Vagina (tissue), 2 donors: Measurements from ENCODE around the gene AGO4. TPM values are rescaled to one million over a fixed set of nuclear protein-coding genes. Genes with fewer than 3 reads are reported as not detected.

ENCODE experiments used
- DNase-seq, 2 donors: peaks; one replicate each; pipeline ENCODE4 v3.0.0-alpha.2; 2017; ENCODE audit errors: extremely low spot score in 2 of 2
- H3K27ac ChIP-seq: fragments of 200-600 bp; sonication (generic); one replicate; pipeline ENCODE4 v1.5.1; 2019
- H3K27me3 ChIP-seq: fragments of 200-600 bp; sonication (generic); one replicate; pipeline ENCODE4 v1.5.1; 2019
- H3K36me3 ChIP-seq, 2 donors: fragments of 200-600 bp; sonication (generic); one replicate each; pipeline ENCODE4 v1.5.1; 2017 to 2019
- H3K4me1 ChIP-seq: fragments of 200-600 bp; sonication (generic); one replicate; pipeline ENCODE4 v1.5.1; 2019
- H3K4me3 ChIP-seq, 2 donors: fragments of 200-600 bp; sonication (generic); 1 replicate in 1 of 2; 2 replicates in 1 of 2; pipeline ENCODE4 v1.5.1; 2016 to 2019
- H3K9me3 ChIP-seq: fragments of 200-600 bp; sonication (generic); one replicate; pipeline ENCODE4 v1.5.1; 2019
- CTCF ChIP-seq, 3 experiments: fragments of 450-650 bp in 2 of 3; fragments of 200-600 bp in 1 of 3; sonication (generic) in 1 of 3; IDR thresholded peaks; one replicate each; pipeline ENCODE4 v1.5.1; 2017 to 2019; ENCODE audit warnings: antibody characterized with exemption in 3 of 3, mild to moderate bottlenecking in 2 of 3, moderate library complexity in 2 of 3
- POLR2A ChIP-seq, 2 donors: fragments of 450-650 bp; IDR thresholded peaks; one replicate each; pipeline ENCODE4 v1.6.1; 2017; ENCODE audit warnings: antibody characterized with exemption in 2 of 2, mild to moderate bottlenecking in 2 of 2, moderate library complexity in 2 of 2
- POLR2AphosphoS5 ChIP-seq, 2 donors: sonication (generic); formaldehyde crosslinking; IDR thresholded peaks; one replicate each; pipeline ENCODE4 v1.9.0; 2017; ENCODE audit warnings: antibody characterized with exemption in 2 of 2, mild to moderate bottlenecking in 2 of 2, low read depth in 1 of 2; ENCODE audit not compliant: insufficient read depth in 1 of 2
- intact Hi-C: fragments of 100-400 bp; cut with DNase I; formaldehyde crosslinking; loops from one replicate; pipeline ENCODE4 v1.15.1; 2023
- total RNA-seq: library from RNA; depleted of rRNA; stranded (reverse); fragments of >200 nt; gene quantifications from one replicate; pipeline ENCODE4 v1.2.3, GENCODE V29; 2016

Gene AGO4
- total RNA-seq, 1 donor from 2014 or later: 18.4 TPM

GRCh38 chr1:35876988-35877387 lies 69.2 kb downstream of the AGO4 start:
- Histone ChIP-seq H3K27ac (no peak overlapping the region), H3K27me3 (no peaks in the 10 kb centered on the region), H3K9me3 (no peaks in the 10 kb centered on the region), H3K36me3 (no peaks in the 10 kb centered on the region), H3K4me3 (no peak overlapping the region), H3K4me1 (no peaks in the 10 kb centered on the region)
- intact Hi-C loops: no loop called here
- TF ChIP-seq CTCF (IDR thresholded peaks at IDR 0.05) (no peak), POLR2A (IDR thresholded peaks at IDR 0.05) (no peak), POLR2AphosphoS5 (IDR thresholded peaks at IDR 0.05; ENCODE audit: insufficient read depth in 1 of 2, low read depth in 1 of 2) (no peak)
- DNase-seq: no peak

- Histone ChIP-seq H3K36me3 (no peaks in the 10 kb centered on the region), H3K4me1 (peaks cover 36% of the 10 kb centered on the region), H3K4me3 (no peak overlapping the region), H3K27me3 (no peaks in the 10 kb centered on the region), H3K27ac (no peak overlapping the region), H3K9me3 (no peaks in the 10 kb centered on the region)
- no peak for TF ChIP-seq POLR2A (IDR thresholded peaks at IDR 0.05)
- no peak for TF ChIP-seq CTCF (IDR thresholded peaks at IDR 0.05)
- intact Hi-C loops: no loop called here
- DNase-seq: no peak
Measured at GRCh38 chr1:35881850-35882273, 74.0 kb downstream of the AGO4 start.

GRCh38 chr1:35882586-35882944 lies 74.7 kb downstream of the AGO4 start:
- Histone ChIP-seq H3K27ac (peak overlapping the region; percentile 82), H3K9me3 (no peaks in the 10 kb centered on the region), H3K4me3 (peak overlapping the region; percentile 86 to 90), H3K27me3 (no peaks in the 10 kb centered on the region), H3K4me1 (peaks cover 41% of the 10 kb centered on the region), H3K36me3 (no peaks in the 10 kb centered on the region)
- intact Hi-C loops: no loop called here
- no peak for DNase-seq
- no peak for TF ChIP-seq POLR2AphosphoS5 (IDR thresholded peaks at IDR 0.05; ENCODE audit: insufficient read depth in 1 of 2, low read depth in 1 of 2)
- TF ChIP-seq POLR2A (IDR thresholded peaks at IDR 0.05): no peak
- no peak for TF ChIP-seq CTCF (IDR thresholded peaks at IDR 0.05)

GRCh38 chr1:35882945-35883634 lies 75.3 kb downstream of the AGO4 start, which contains the start of gene AGO1:
TSS of gene AGO1 (plus strand) at chr1:35883209. CDS start at chr1:35883422, 213 bp downstream.
- intact Hi-C loops: no loop called here
- peaks cover 41% of the 10 kb centered on the region for H3K4me1 ChIP-seq
- H3K4me3 ChIP-seq: peak within 1 kb of the TSS; percentile 86 to 90
- TF ChIP-seq CTCF (IDR thresholded peaks at IDR 0.05) (peak; percentile 90 to 99 (median 92)), POLR2AphosphoS5 (IDR thresholded peaks at IDR 0.05; ENCODE audit: insufficient read depth in 1 of 2, low read depth in 1 of 2) (peak; percentile 32 to 69), POLR2A (IDR thresholded peaks at IDR 0.05) (peak in 1 of 2 donors; percentile 78)
- peak within 1 kb of the TSS; percentile 82 for H3K27ac ChIP-seq
- no peaks in the 10 kb centered on the region for H3K36me3 ChIP-seq
- H3K9me3 ChIP-seq: no peaks in the 10 kb centered on the region
- DNase-seq: no peak
- no peaks in the 10 kb centered on the region for H3K27me3 ChIP-seq

GRCh38 chr1:35883635-35884101 lies 75.9 kb downstream of the AGO4 start:
- Histone ChIP-seq H3K9me3 (no peaks in the 10 kb centered on the region), H3K4me1 (peaks cover 41% of the 10 kb centered on the region), H3K36me3 (no peaks in the 10 kb centered on the region), H3K4me3 (peak overlapping the region; percentile 86 to 90), H3K27me3 (no peaks in the 10 kb centered on the region), H3K27ac (peak overlapping the region; percentile 82)
- TF ChIP-seq POLR2AphosphoS5 (IDR thresholded peaks at IDR 0.05; ENCODE audit: insufficient read depth in 1 of 2, low read depth in 1 of 2): no peak
- no peak for TF ChIP-seq CTCF (IDR thresholded peaks at IDR 0.05)
- TF ChIP-seq POLR2A (IDR thresholded peaks at IDR 0.05): no peak
- intact Hi-C loops: no loop called here
- DNase-seq: no peak
